WTC11 (cell line): Measurements from ENCODE around the gene RSPH1. TPM values are rescaled to one million over a fixed set of nuclear protein-coding genes. Genes with fewer than 3 reads are reported as not detected.

Experiments
- ATAC-seq: fragments of 200-7000 bp; cut with Tn5 transposase; 2 replicates; pipeline ENCODE4 v1.10.0; 2021; ENCODE audit warnings: mild to moderate bottlenecking, moderate library complexity
- CTCF ChIA-PET: fragments of 300-600 bp; sonication (Branson Sonifier 250); formaldehyde crosslinking; loops from one replicate; lab custom pipeline; 2021; ENCODE audit warnings: antibody characterized with exemption; lab: Charles Lee
- POLR2A ChIA-PET: fragments of 350-600 bp; sonication (Branson Sonifier 250); formaldehyde crosslinking; loops from one replicate; lab custom pipeline; 2021; ENCODE audit warnings: antibody characterized with exemption; lab: Charles Lee
- DNase-seq: peaks from one replicate; pipeline ENCODE4 v3.0.0; 2021; ENCODE audit warnings: low spot score
- H3K27ac Mint-ChIP-seq: 2 replicates; pipeline ENCODE4 v1.8.0; 2021; ENCODE audit warnings: mixed read lengths
- H3K27me3 Mint-ChIP-seq: 2 replicates; pipeline ENCODE4 v1.8.0; 2021; ENCODE audit warnings: low read depth, mild to moderate bottlenecking, moderate library complexity, mixed read lengths
- H3K36me3 Mint-ChIP-seq: 2 replicates; pipeline ENCODE4 v1.8.0; 2021; ENCODE audit warnings: mixed read lengths
- H3K4me1 Mint-ChIP-seq: 2 replicates; pipeline ENCODE4 v1.8.0; 2022; ENCODE audit warnings: mixed read lengths
- H3K4me3 Mint-ChIP-seq: 2 replicates; pipeline ENCODE4 v1.8.0; 2021; ENCODE audit warnings: mild to moderate bottlenecking, moderate library complexity, mixed read lengths
- H3K9me3 Mint-ChIP-seq: 2 replicates; pipeline ENCODE4 v1.8.0; 2021; ENCODE audit warnings: mixed read lengths
- ATF3 ChIP-seq: sonication (generic); formaldehyde crosslinking; conservative IDR thresholded peaks from 2 replicates; pipeline ENCODE4 v1.8.1; 2022; ENCODE audit warnings: mild to moderate bottlenecking, missing genetic modification reagents
- FOXP1 ChIP-seq: sonication (generic); formaldehyde crosslinking; IDR thresholded peaks from 2 replicates; pipeline ENCODE4 v1.8.0; 2022; ENCODE audit warnings: missing genetic modification reagents, mild to moderate bottlenecking, moderate library complexity, borderline replicate concordance
- GABPB1 ChIP-seq: sonication (generic); formaldehyde crosslinking; IDR thresholded peaks from 2 replicates; pipeline ENCODE4 v1.8.1; 2023; ENCODE audit warnings: mild to moderate bottlenecking, missing genetic modification reagents
- GRHL2 ChIP-seq: fragments of 250-450 bp; sonication (Bioruptor Pico); IDR thresholded peaks from 2 replicates; pipeline ENCODE4 v1.8.0; 2022; ENCODE audit warnings: mild to moderate bottlenecking, moderate library complexity; ENCODE audit not compliant: insufficient replicate concordance, severe bottlenecking
- JAZF1 ChIP-seq: fragments of 250-450 bp; sonication (Bioruptor Pico); IDR thresholded peaks from 2 replicates; pipeline ENCODE4 v1.9.0; 2021; ENCODE audit warnings: moderate library complexity, mild to moderate bottlenecking, inconsistent platforms
- KAT7 ChIP-seq: sonication (generic); formaldehyde crosslinking; IDR thresholded peaks from 2 replicates; pipeline ENCODE4 v1.8.1; 2023; ENCODE audit warnings: missing genetic modification reagents, mild to moderate bottlenecking, borderline replicate concordance
- TEAD1 ChIP-seq: sonication (generic); formaldehyde crosslinking; IDR thresholded peaks from 2 replicates; pipeline ENCODE4 v1.8.0; 2022; ENCODE audit warnings: mild to moderate bottlenecking, missing genetic modification reagents
- TEAD4 ChIP-seq: sonication (generic); formaldehyde crosslinking; IDR thresholded peaks from 2 replicates; pipeline ENCODE4 v1.8.0; 2022; ENCODE audit warnings: mild to moderate bottlenecking, missing genetic modification reagents
- ZNF121 ChIP-seq: sonication (generic); formaldehyde crosslinking; IDR thresholded peaks from 2 replicates; pipeline ENCODE4 v1.8.0; 2023; ENCODE audit warnings: missing genetic modification reagents
- ZNF138 ChIP-seq: sonication (generic); formaldehyde crosslinking; conservative IDR thresholded peaks from 2 replicates; pipeline ENCODE4 v1.8.1; 2022; ENCODE audit warnings: mild to moderate bottlenecking, moderate library complexity, missing genetic modification reagents
- ZNF232 ChIP-seq: sonication (generic); formaldehyde crosslinking; IDR thresholded peaks from 2 replicates; pipeline ENCODE4 v1.8.0; 2022; ENCODE audit warnings: mild to moderate bottlenecking, missing genetic modification reagents
- ZNF317 ChIP-seq: sonication (generic); formaldehyde crosslinking; IDR thresholded peaks from 2 replicates; pipeline ENCODE4 v1.8.1; 2023; ENCODE audit warnings: low read depth, mild to moderate bottlenecking, moderate library complexity, missing genetic modification reagents, borderline replicate concordance
- ZNF396 ChIP-seq: fragments of 250-450 bp; sonication (Bioruptor Pico); IDR thresholded peaks from 2 replicates; pipeline ENCODE4 v1.8.0; 2021; ENCODE audit warnings: mild to moderate bottlenecking, moderate library complexity, borderline replicate concordance
- total RNA-seq: library from RNA; stranded (reverse); gene quantifications from 3 replicates; pipeline ENCODE4 v1.2.3, GENCODE V29; 2021
- TF ChIP-seq, protein P1 (sequence below): fragments of 250-450 bp; sonication (Bioruptor Pico); IDR thresholded peaks from 2 replicates; pipeline ENCODE4 v1.9.0; 2021; ENCODE audit warnings: mild to moderate bottlenecking
- TF ChIP-seq, protein P2 (sequence below): sonication (generic); formaldehyde crosslinking; IDR thresholded peaks from 2 replicates; pipeline ENCODE4 v1.8.1; 2022; ENCODE audit warnings: low read depth, missing genetic modification reagents, borderline replicate concordance
- TF ChIP-seq, protein P3 (sequence below): fragments of 250-450 bp; sonication (Bioruptor Pico); IDR thresholded peaks from 2 replicates; pipeline ENCODE4 v1.9.0; 2021; ENCODE audit warnings: moderate library complexity, mild to moderate bottlenecking, inconsistent platforms, borderline replicate concordance
- TF ChIP-seq, protein P4 (sequence below): fragments of 250-450 bp; sonication (Bioruptor Pico); IDR thresholded peaks from 2 replicates; pipeline ENCODE4 v2.1.2; 2022; ENCODE audit warnings: mild to moderate bottlenecking, moderate library complexity
- TF ChIP-seq, protein P5 (sequence below): sonication (generic); formaldehyde crosslinking; IDR thresholded peaks from 2 replicates; pipeline ENCODE4 v1.8.0; 2022; ENCODE audit warnings: mild to moderate bottlenecking, missing genetic modification reagents
- TF ChIP-seq, protein P6 (sequence below): sonication (generic); formaldehyde crosslinking; IDR thresholded peaks from 2 replicates; pipeline ENCODE4 v1.8.1; 2022; ENCODE audit warnings: mild to moderate bottlenecking, moderate library complexity, missing genetic modification reagents

RSPH1 gene
- total RNA-seq, 1 experiment from 2014 or later, result 0.11 TPM

GRCh38 chr21:42468491-42469131 lies 27.4 kb downstream of the RSPH1 start:
- CTCF ChIA-PET, result interaction anchor here (0.9 to 2.2 kb wide), 4 partner anchors 18 to 159 kb away, joined by 3 to 7 read pairs (median 4); no protein-coding TSS in a partner anchor
- TF ChIP-seq GABPB1 (CRISPR knock-in tag), result no peak
- TF ChIP-seq, protein P1, sequence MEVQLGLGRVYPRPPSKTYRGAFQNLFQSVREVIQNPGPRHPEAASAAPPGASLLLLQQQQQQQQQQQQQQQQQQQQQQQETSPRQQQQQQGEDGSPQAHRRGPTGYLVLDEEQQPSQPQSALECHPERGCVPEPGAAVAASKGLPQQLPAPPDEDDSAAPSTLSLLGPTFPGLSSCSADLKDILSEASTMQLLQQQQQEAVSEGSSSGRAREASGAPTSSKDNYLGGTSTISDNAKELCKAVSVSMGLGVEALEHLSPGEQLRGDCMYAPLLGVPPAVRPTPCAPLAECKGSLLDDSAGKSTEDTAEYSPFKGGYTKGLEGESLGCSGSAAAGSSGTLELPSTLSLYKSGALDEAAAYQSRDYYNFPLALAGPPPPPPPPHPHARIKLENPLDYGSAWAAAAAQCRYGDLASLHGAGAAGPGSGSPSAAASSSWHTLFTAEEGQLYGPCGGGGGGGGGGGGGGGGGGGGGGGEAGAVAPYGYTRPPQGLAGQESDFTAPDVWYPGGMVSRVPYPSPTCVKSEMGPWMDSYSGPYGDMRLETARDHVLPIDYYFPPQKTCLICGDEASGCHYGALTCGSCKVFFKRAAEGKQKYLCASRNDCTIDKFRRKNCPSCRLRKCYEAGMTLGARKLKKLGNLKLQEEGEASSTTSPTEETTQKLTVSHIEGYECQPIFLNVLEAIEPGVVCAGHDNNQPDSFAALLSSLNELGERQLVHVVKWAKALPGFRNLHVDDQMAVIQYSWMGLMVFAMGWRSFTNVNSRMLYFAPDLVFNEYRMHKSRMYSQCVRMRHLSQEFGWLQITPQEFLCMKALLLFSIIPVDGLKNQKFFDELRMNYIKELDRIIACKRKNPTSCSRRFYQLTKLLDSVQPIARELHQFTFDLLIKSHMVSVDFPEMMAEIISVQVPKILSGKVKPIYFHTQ (CRISPR knock-in tag), result no peak
- TF ChIP-seq ZNF121, result no peak
- TF ChIP-seq ZNF396 (CRISPR knock-in tag), result no peak
- TF ChIP-seq, protein P2, sequence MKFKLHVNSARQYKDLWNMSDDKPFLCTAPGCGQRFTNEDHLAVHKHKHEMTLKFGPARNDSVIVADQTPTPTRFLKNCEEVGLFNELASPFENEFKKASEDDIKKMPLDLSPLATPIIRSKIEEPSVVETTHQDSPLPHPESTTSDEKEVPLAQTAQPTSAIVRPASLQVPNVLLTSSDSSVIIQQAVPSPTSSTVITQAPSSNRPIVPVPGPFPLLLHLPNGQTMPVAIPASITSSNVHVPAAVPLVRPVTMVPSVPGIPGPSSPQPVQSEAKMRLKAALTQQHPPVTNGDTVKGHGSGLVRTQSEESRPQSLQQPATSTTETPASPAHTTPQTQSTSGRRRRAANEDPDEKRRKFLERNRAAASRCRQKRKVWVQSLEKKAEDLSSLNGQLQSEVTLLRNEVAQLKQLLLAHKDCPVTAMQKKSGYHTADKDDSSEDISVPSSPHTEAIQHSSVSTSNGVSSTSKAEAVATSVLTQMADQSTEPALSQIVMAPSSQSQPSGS (CRISPR knock-in tag), result no peak
- TF ChIP-seq KAT7 (CRISPR knock-in tag), result no peak
- no peak for TF ChIP-seq ZNF138 (CRISPR knock-in tag)
- no peak for TF ChIP-seq GRHL2 (CRISPR knock-in tag)
- TF ChIP-seq, protein P3, sequence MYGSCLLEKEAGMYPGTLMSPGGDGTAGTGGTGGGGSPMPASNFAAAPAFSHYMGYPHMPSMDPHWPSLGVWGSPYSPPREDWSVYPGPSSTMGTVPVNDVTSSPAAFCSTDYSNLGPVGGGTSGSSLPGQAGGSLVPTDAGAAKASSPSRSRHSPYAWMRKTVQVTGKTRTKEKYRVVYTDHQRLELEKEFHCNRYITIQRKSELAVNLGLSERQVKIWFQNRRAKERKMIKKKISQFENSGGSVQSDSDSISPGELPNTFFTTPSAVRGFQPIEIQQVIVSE (CRISPR knock-in tag), result no peak
- TF ChIP-seq, protein P4, sequence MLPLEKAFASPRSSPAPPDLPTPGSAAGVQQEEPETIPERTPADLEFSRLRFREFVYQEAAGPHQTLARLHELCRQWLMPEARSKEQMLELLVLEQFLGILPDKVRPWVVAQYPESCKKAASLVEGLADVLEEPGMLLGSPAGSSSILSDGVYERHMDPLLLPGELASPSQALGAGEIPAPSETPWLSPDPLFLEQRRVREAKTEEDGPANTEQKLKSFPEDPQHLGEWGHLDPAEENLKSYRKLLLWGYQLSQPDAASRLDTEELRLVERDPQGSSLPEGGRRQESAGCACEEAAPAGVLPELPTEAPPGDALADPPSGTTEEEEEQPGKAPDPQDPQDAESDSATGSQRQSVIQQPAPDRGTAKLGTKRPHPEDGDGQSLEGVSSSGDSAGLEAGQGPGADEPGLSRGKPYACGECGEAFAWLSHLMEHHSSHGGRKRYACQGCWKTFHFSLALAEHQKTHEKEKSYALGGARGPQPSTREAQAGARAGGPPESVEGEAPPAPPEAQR (CRISPR knock-in tag), result no peak

GRCh38 chr21:42467140-42467983 lies 28.7 kb downstream of the RSPH1 start:
- Mint-ChIP-seq H3K36me3 (no peaks in the 10 kb centered on the region), H3K27me3 (no peaks in the 10 kb centered on the region; the same call in 1 of the 2 replicates), H3K27ac (no peak overlapping the region), H3K4me3 (no peak overlapping the region), H3K4me1 (peaks cover 48% of the 10 kb centered on the region), H3K9me3 (peaks cover 5% of the 10 kb centered on the region)
- POLR2A ChIA-PET, result no interaction called here
- peak; percentile 42 for ATAC-seq
- TF ChIP-seq TEAD1, result no peak
- no peak for TF ChIP-seq ZNF232 (CRISPR knock-in tag)
- TF ChIP-seq TEAD4 (CRISPR knock-in tag), result no peak
- TF ChIP-seq JAZF1 (CRISPR knock-in tag), result no peak
- TF ChIP-seq, protein P5, sequence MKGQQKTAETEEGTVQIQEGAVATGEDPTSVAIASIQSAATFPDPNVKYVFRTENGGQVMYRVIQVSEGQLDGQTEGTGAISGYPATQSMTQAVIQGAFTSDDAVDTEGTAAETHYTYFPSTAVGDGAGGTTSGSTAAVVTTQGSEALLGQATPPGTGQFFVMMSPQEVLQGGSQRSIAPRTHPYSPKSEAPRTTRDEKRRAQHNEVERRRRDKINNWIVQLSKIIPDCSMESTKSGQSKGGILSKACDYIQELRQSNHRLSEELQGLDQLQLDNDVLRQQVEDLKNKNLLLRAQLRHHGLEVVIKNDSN (CRISPR knock-in tag), result no peak
- TF ChIP-seq FOXP1, result no peak
- TF ChIP-seq, protein P6, sequence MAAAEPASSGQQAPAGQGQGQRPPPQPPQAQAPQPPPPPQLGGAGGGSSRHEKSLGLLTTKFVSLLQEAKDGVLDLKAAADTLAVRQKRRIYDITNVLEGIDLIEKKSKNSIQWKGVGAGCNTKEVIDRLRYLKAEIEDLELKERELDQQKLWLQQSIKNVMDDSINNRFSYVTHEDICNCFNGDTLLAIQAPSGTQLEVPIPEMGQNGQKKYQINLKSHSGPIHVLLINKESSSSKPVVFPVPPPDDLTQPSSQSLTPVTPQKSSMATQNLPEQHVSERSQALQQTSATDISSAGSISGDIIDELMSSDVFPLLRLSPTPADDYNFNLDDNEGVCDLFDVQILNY (CRISPR knock-in tag), result no peak
- TF ChIP-seq ATF3, result no peak
- TF ChIP-seq ZNF317 (CRISPR knock-in tag), result no peak
- CTCF ChIA-PET, result interaction anchor here (0.6 to 2.2 kb wide), 30 partner anchors 12 to 209 kb away, joined by 3 to 9 read pairs (median 4); partner anchors contain the start of gene RSPH1
- DNase-seq, result no peak

More at GRCh38 chr21:42468491-42469131, 27.4 kb downstream of the RSPH1 start:
- ATAC-seq, result no peak
- POLR2A ChIA-PET, result no interaction called here
- no peak for DNase-seq
- H3K36me3 Mint-ChIP-seq, result no peaks in the 10 kb centered on the region
- H3K27me3 Mint-ChIP-seq, result no peaks in the 10 kb centered on the region; the same call in 1 of the 2 replicates
- peaks cover 36% of the 10 kb centered on the region for H3K4me1 Mint-ChIP-seq
- no peak overlapping the region for H3K27ac Mint-ChIP-seq
- no peak overlapping the region for H3K4me3 Mint-ChIP-seq
- peaks cover 5% of the 10 kb centered on the region for H3K9me3 Mint-ChIP-seq
